Fibroblast of skin of scalp (primary cell): ENCODE measurements around the gene CYFIP1.

Experiments
- DNase-seq: peaks from one replicate; pipeline ENCODE4 v3.0.0-alpha.2; 2013

Gene CYFIP1

DNA sequence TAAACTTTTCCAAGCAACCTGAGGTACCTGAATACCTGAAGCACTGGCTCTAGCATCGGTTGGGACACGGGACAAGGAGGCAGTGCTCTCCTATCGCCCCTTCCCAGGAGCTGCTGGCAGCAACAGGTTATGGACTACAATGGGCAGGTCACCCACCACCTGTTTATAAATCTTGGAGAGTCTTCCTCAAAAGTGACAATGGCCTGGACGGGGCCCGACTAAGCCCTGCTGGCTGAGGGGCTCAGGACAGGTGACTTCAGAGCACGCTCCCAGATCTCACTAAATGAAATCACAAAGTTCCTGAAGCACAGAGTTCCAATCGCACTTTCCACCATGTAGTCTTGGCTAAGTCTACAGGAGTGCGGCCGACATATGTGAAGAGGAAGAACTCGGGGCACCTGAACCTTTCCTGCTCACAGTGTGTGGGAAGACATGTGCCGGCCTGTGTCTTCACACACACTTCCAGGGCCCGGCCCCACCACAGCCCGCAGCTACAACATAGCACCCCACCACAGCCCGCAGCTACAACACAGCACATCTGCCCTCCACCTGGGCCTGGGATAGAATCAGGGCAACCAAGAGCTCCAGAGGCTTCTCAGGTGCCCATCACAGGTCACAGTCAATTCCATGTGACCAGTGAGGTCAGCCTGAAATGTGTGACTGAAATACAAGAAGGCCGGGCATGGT lies 12.9 kb downstream of the CYFIP1 start:
- DNase-seq: no peak

DNA sequence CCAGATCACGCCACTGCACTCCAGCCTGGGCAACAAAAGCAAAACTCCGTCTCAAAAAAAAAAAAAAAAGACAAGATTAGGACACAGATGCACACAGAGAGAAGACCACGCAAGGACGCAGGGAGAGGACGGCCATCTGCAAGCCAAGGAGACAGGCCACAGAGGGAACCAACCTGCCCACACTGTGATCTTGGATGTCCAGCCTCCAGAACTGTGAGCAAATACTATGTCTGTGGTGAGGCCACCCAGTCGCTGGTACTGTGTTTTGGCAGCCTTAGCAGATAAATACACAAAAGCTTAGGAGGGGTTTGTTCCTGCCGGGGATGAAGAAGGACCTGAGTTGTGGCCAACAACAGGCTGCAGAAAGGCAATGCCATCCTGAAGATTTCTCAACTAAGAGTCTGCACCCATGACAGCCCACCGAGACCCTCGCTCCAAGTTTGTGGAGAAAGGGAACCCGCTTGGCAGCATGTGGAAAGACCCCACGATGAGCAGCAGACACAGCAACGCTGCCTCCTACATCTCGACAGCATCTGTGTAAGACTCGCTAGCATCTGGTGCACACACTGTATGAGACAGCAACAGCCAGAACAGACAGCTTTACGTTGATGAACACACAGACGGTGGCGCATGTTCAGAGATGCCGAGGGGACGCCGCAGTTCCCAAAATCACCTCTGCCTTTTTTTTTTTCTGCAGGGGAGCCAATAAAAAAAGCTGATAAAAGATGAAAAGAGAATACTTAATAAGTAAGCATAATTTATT lies 13.7 kb downstream of the CYFIP1 start:
- no peak for DNase-seq

DNA sequence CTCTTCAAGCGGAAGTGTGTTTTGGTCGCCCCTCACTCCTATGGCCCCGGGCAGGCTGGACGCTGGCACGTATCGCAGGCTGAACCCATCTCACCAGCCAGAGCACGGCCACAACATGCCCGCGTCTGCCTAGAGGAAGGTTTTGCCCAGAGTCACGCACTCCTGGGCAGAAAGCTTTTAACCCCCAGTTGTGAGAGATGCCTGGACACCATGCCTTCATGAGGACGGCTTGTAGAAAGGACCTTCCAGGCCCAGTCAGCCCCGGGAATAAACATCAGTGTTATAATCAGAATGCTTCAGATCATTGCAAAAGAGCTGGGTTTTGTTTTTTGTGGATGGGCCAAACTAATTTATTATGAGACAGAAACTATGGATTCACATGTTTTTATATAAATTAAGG lies 16.5 kb downstream of the CYFIP1 start:
- no peak for DNase-seq

DNA sequence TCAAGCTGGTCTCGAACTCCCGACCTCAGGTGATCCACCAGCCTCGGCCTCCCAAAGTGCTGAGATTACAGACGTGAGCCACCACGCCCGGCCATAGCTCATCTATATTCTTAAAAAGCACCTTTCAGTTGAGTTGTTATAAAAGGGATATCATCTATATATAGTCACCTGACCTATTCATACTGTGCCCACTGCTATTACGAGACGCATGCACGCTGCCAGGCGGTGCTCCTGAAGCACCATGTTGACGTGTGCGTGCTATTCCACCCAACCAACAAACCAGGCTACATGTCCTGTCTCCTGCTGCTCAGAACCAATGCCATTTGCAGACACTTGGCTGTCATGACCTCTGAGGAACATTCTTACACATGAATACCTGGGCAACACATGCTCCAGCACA lies 17.6 kb downstream of the CYFIP1 start:
- DNase-seq: no peak

DNA sequence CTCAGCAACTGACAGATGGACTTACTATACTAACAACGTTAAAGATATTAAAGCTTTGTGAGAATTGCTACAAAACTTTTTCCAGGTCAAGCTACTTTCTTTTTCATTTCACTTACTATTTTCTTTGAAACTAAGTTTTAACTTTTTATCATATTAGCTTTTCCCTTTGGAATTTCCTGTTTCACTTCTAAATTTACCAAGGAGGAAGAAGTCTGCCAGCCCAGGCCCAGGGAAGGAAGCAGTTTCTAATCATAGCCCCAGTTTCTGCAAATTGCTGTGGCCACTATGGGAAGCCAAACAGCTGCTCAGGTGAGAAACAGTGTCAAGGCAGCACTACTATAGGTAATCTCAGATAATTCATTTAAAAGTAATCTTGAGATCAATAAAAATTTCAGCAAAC lies 18.4 kb downstream of the CYFIP1 start:
- peak; percentile 20 for DNase-seq

DNA sequence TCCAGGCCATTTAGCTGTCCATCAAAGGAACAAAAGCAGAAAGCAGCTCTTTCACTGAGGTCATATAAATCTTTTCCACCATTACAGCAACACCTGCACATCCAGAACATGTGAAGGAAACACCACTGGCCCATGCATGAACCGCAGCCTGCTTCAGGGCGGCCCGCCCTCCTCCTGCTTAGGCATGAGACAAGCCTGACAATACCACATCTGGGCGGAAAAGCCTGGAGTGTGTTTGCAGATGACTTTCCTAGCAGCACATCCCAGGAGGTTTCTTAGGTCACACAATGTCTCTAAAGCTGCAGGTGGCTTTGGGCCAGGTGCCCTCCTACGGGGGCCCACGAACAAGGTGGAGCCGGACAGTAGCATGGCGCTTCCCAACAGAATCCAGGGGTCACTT lies 19.6 kb downstream of the CYFIP1 start:
- no peak for DNase-seq

DNA sequence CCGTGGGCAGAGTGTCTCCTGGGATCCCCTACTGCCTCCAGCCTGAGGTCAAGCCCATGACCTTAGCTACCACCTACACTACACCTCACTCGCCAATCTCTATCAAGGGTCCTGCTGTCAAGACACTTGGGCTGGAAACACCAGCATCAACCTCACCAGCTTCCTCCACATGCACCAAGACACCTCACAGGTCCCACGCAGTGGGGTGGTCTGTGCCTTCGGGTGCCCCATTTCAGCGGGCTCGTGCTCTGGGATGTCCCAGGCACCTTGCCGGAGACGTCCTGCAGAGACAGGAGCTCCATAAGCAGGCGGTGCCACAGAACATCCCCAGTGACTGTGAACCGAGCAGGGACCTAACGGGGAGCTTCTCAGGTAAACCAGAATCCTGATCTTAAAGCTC lies 20.0 kb downstream of the CYFIP1 start:
- DNase-seq: no peak

DNA sequence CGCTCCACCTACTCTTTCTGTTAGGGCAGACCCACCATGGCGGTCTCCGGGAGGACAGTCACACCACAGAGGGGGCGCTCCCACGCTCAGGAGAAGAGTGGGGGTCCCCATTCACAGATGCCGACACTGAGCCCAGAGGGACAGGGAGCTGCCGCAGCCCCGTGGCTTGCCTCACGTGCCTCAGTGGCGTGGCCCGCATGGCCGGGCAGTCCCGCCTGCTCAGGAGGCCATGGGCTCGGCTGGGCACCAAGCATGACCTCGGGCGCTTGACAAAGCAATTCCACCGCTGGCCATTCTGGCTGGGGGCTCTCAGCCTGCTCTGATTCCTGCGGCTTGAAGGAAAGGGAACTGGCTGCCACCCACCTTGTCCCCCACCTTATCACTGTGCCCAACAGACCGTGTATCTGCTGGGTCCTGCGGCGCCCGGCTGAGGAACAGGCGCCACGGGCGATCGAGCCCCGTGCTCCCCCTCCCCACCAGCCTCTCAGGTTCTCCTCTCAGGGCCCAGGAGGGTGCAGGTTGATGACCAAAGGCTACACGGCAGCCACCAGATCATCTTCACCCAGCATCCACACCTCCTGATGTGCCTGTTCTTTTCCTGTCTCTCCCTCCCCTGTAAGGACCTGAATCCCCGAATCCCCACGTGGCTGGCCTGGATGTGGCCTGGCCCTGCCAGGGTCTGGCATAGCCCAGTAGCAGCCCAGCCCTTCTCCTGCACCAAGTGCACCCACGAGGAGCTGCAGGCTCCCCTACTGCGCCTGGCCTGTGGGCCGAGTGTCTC lies 20.7 kb downstream of the CYFIP1 start:
- no peak for DNase-seq

DNA sequence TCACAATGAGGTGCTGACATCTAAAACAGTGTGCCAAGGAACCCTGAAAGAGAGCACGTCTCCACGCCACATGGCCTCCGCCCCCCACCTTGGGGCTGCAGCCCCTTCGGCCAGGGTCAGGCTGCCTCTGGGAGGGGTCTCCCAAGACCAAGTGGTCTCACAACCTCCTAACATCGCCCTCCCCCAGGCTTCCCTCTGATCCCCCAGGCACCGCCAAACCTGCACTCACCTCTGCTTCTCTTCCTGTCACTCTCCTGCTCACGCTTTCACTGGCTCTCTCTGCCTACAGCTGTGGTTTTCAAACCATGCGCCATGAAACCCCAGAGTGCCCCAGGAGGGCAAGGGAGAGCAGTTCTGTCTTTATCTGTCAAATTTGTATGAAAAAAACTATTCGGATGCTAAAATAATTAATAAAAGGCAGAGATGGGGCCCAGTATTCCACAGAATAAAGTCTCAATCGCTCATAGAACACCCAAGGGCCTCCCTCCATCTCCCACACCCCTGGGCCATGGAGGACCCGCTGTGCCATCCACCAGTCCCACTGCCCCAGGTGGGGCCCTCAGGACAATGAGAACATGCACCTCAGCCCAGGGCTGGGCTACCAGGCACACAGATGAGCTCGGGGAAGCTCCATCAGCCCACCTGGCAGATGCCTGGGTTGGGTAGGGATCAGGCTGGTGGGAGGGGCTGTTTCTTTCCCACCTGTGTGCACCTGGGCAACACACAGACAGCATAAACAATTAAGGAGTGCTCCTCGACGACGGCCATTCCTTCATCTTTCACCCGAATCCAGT lies 21.5 kb downstream of the CYFIP1 start:
- DNase-seq: no peak

DNA sequence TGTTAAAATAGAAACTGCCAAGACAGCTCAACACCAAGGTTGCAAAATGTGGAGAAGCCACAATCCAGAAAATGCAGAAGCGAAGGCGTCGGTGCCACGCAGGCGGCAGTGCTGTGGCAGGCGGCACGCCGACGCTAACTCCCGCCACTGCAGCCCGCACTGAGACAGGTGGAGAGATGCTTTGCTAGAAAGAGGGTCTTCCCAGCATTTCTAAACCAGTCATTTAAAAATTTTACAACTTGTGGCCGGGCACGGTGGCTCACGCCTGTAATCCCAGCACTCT lies 23.2 kb downstream of the CYFIP1 start:
- DNase-seq: no peak

DNA sequence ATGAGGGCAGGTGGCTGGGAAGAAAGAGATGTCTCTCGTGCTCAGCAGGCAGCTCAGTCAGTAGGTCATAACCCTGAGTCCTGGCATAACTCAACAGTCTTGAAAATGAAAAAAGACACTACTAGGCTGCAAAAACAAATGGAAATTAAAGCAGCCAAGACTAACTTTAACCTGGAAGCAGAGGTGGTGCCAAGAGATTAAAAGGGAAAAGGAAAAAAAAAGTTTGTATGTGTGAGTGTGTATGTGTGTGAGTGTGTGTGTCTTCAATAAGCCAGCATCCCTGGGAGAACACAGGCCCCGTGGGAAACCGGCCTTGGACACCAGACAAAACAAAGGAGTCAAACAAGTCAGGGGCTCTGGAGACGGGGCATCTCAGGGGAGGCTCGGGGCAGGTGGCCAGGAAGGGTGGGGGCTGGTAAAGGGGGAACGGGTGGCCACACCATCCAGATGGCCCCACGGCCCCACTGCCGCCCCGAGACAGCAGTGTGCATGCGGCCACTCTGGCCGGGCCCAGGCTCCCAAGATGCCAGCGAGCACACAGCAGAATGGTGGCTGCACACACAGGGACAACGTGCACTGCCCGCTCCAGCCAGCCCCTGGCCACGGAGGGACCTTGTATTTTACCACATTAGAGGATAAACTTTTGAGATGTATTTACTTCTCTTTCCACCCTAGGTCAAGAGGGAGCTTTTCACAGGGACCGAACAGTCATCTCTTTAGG lies 23.8 kb downstream of the CYFIP1 start:
- no peak for DNase-seq

DNA sequence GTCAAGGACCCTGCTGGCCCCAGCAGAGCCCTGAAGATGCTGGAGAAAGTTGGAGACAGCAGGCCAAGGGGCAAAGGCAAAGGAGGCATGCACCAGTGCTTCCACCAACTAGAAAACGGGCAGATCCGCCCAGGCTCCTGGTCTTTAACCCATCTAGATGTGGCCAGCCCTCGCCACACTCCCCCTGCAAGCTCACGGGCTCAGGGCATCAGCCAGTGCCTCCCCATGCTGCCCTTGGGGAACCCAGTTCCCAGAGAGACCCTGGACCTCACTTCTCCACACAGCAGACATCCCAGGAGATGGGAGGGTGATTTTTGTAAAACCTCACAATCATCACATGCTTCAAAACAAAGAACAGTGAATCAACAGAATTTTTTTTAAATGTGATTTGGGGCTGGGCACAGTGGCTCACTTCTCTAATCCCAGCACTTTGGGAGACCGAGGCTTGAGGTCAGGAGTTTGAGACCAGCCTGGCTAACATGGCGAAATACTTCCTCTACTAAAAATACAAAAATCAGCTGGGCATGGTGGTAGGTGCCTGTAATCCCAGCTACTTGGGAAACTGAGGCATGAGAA lies 24.5 kb downstream of the CYFIP1 start:
- no peak for DNase-seq

DNA sequence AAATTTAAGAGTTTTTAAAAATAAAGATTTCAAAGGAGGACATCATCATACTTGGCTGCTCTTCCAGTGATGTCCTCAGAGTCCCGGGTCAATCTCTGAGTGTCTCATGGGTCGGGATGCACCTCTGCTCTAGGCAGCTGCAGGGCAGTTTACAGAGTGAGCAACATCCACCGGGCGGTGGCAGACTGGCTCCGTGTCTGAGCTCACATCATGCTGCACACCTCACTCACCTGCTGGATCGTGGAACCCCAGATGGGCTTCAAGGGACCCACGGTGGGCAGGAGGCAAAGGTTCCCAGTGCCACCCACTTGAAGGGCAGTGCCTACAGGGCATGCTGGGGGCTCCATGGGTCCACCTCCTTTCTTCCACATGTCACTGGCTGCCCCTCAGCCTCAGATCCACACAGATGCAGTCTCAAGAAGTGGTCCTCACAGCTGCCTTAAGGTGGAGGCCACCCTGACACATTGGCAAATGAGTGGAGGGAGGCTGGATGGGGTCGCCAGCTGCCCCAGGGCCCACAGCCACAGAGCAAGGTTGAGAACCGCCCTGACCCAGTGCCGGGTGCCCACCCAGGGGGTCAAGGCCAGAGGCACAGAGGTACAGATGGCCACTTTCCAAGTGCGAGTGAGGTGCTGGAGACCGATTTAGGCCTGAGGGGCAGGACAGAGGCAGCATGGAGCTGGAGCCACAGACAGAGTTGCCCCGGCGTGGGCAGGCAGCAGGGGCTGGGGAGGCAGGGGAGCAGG lies 25.2 kb downstream of the CYFIP1 start:
- DNase-seq: no peak

DNA sequence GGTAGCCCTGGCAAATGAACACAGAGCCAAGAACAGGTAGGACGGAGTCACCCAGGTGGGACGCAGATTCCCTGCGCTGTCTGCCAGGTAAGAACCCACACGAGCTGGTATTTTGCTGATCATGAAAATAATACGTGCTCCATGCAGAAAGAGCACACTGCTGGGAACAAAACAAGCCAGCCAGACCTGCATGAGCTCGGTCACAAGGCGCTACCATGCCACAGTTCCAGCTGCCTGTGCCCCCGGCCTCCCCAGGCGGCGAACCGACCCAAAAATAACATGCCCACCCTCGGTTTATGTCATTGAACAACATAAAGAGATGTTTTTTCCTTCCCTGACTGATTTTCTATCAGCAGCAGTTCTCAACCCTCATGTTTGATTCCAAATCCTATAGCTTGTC lies 25.8 kb downstream of the CYFIP1 start:
- no peak for DNase-seq

DNA sequence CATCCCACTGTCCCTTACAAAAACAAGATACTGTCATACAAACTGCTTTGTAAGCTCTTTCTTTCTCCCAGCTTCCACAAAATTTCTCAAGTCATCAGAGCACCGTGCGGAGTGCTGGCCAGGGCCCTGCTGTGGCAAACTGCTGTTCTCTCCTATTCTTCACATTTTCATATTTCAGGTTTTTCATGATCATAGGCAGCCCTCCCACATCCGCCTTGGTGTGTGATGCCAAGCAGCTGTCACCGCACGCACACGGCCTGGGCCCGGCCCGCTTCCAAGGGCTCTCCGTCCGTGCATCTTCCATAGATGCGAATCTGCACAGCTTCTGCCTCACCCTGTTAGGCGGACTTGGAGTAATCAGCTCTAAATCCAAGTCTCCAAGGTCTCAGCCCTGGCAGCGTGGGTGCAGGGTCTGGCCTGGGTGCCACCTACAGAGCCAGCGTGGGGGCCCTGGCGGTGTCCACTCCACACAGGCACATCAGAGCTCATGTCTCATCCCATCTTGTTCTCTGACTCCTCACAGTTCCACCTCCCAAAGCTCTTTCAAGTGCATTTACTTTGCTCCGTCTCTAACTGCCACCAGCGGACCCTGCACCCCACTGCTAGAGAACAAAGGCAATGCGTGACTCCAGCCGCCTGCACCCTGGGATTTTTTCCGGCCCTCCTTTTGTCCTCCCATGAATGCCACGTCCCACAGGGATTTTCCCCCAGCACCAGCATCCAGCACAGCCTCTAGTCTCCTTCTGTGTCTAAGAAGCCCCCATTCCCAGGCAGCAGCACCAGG lies 27.2 kb downstream of the CYFIP1 start:
- peak; percentile 26 for DNase-seq

DNA sequence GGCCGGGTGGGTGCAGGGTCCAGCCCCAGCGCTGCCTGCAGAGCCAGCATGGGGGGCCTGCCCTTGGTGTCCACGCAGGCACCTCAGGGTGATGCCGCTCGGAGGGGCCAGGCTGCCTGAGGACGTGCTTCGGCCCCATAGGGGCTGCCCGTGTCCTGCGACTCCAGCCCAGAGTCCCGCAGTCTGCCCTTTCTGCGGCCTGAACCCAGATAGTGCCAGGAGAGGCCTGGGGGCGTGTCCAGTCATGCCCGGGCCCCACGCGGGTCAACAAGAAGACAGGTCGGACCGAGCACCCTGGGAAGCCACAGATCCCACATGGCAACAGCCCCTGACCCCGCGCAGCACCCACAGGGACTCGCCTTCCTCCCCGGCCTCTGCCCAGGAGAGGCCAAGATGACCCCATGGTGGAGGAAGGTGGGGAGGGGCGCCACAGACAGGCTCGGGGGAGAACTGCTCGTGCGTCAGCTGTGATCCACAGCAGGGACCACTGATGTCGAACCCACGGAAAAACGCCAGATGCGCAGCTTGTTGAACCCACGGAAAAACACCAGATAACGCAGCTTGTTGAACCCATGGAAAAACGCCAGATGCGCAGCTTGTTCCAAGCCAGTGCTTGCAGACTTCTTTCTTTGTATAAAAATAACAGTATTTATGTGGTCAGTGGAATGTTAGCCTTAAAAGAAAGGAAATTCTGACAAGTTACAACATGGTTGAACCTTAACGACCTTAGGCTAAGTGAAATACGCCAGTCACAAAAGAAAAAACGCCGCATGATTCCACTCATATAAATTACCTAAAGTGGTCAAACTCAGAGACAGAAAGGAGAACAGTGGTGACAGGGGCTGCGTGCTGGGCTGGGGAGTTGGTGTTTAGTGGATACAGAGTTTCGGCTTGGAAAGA lies 28.5 kb downstream of the CYFIP1 start:
- no peak for DNase-seq

DNA sequence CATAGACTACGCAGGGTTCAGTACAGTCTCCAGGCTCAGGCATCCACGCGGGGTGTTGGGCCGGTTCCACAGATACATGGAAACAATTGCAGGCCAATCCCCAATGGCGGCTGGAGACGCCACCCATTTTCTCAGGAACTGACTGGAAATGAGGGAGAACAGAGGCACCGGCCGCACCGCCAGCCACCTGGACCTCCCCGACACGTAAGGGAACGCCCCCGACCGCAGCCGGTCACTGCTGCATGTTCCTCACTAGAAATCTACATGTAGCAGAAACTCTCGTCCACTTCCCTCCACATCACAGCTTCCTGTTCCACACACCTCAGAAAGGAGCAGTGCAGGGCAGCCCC lies 29.2 kb downstream of the CYFIP1 start:
- no peak for DNase-seq

DNA sequence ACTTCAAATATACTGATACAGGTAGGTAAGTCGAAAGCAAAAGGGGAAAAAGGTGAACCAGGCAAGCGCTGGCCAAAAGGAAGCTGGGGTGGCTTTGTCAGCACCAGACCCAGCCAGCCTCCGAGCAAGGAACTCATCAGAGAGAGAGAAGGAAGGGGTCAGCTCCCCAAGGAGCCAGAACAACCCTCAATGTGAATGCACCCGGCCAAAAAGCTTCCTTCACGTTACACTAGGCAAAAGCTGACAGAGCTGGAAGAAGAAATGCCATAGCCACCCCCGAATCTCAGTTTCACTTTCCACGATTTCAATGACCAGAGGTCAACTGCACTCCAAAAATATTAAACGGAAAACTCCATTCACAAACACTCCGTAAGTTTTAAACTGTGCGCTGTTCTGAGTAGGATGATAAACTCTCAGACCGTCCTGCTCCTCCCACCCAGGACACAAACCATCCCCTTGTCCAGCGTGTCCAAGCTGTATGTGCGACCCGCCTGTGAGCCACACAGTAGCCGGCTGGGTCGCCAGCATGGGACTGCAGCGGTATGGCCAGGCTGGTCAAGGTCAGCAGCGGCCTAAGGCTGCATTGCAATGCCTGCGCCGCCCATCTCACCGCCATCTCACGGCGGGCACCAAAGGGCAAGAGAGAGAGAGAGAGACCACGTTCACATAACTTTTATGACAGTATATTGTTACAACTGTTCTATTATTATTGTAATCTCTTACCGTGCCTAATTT lies 29.7 kb downstream of the CYFIP1 start:
- no peak for DNase-seq

DNA sequence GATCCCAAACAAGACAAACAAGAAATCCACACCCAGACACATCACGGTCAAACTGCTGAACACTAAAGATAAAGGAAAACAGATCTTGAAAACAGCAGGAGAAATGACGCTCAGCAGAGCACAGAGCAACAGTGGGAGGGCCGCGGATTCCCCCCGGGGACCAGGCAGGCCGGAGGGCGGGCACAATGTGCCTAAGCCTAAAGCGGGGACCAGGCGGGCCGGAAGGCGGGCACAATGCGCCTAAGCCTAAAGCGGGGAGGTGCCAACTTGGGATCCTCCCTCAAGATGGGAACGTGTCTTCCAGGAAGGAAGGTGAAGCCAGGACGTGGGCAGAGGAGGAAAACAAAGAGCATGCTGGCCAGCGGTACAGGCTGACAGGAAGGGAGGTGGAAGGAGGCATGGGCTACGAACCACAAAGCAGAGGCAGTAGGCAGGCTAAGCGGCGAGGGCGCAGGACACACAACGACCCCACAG lies 31.1 kb downstream of the CYFIP1 start:
- DNase-seq: peak; percentile 71
